Stomach (tissue), 4 donors: ENCODE data around the gene ANKRD31.
"Not testable (repeated sequence)": the region's sequence is repeated elsewhere in the genome, so short reads cannot be mapped to it uniquely, and the experiment has no call there.

Experiments used
- EP300 ChIP-seq: sonication (generic); formaldehyde crosslinking; IDR thresholded peaks from one replicate; pipeline ENCODE4 v1.6.1; 2017; ENCODE audit warnings: antibody characterized with exemption
- TF ChIP-seq, protein P1 (sequence below), 7 experiments: fragments of 450-650 bp in 4 of 7; fragments of 200-600 bp in 3 of 7; sonication (generic) in 3 of 7; IDR thresholded peaks; one replicate each; pipeline ENCODE4 v1.5.1; 2016 to 2019; ENCODE audit warnings: antibody characterized with exemption in 7 of 7, control low read depth in 2 of 7, mild to moderate bottlenecking in 1 of 7

DNA sequence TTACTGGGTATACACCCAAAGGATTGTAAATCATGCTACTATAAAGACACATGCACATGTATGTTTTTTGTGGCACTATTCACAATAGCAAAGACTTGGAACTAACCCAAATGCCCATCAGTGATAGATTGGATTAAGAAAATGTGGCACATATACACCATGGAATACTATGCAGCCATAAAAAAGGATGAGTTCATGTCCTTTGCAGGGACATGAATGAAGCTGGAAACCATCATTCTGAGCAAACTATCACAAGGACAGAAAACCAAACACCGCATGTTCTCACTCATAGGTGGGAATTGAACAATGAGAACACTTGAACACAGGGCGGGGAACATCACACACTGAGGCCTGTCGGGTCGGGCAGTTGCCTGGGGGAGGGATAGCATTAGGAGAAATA, 61.8 kb downstream of the ANKRD31 start:
- TF ChIP-seq, protein P1, sequence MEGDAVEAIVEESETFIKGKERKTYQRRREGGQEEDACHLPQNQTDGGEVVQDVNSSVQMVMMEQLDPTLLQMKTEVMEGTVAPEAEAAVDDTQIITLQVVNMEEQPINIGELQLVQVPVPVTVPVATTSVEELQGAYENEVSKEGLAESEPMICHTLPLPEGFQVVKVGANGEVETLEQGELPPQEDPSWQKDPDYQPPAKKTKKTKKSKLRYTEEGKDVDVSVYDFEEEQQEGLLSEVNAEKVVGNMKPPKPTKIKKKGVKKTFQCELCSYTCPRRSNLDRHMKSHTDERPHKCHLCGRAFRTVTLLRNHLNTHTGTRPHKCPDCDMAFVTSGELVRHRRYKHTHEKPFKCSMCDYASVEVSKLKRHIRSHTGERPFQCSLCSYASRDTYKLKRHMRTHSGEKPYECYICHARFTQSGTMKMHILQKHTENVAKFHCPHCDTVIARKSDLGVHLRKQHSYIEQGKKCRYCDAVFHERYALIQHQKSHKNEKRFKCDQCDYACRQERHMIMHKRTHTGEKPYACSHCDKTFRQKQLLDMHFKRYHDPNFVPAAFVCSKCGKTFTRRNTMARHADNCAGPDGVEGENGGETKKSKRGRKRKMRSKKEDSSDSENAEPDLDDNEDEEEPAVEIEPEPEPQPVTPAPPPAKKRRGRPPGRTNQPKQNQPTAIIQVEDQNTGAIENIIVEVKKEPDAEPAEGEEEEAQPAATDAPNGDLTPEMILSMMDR (IDR thresholded peaks at IDR 0.05): not testable (repeated sequence)
- not testable (repeated sequence) for TF ChIP-seq EP300
